A673 (cell line): ENCODE data around the gene METAP2.

ENCODE experiments used
- CTCF ChIP-seq: fragments of 300-800, 200-600 bp; sonication (generic); conservative IDR thresholded peaks from 2 replicates; pipeline ENCODE4 v1.5.1; 2017; ENCODE audit warnings: low read depth, mild to moderate bottlenecking, antibody characterized with exemption, low read length, moderate library complexity, mixed read lengths
- EZH2 ChIP-seq: fragments of 200-600 bp; sonication (generic); IDR thresholded peaks from 2 replicates; pipeline ENCODE4 v1.6.1; 2017; ENCODE audit warnings: borderline replicate concordance, low read depth, mild to moderate bottlenecking, mixed read lengths, antibody characterized with exemption, low read length; ENCODE audit not compliant: poor library complexity, severe bottlenecking

GRCh38 chr12:95557625-95558024, 83.7 kb downstream of the METAP2 start:
- TF ChIP-seq CTCF (no peak), EZH2 (no peak)
